HG03521 (cell line): ENCODE data around the gene NDUFA6.
A peak's percentile ranks its signal among the peaks of the same experiment; 100 is the strongest.
"Not testable (repeated sequence)": the region's sequence is repeated elsewhere in the genome, so short reads cannot be mapped to it uniquely, and the experiment has no call there.

ENCODE experiments used
- ATAC-seq: cut with Tn5 transposase; IDR thresholded peaks from one replicate; pipeline ENCODE4 v1.9.1; 2021; ENCODE audit warnings: mild to moderate bottlenecking, moderate library complexity; ENCODE audit not compliant: unreplicated experiment

Gene NDUFA6

DNA sequence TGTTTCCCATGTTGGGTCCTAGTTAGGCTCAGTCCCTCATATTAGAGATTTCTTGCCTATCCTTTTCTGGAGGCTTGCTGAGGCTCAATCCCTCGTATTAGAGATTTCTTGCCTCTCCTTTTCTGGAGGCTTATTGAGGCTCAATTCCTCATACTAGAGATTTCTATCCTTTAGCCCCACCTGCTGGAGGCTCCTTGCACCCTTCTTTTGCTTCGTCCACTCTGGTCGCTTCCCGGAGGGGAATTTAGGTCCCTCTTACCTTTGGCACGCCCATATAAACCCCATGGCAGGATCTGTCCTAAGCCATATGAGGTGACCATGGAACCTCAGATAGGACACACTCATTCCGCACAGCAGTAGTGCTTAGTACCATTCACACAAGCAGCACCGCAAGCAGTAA lies 24.1 kb upstream of the NDUFA6 start:
- ATAC-seq: no peak

DNA sequence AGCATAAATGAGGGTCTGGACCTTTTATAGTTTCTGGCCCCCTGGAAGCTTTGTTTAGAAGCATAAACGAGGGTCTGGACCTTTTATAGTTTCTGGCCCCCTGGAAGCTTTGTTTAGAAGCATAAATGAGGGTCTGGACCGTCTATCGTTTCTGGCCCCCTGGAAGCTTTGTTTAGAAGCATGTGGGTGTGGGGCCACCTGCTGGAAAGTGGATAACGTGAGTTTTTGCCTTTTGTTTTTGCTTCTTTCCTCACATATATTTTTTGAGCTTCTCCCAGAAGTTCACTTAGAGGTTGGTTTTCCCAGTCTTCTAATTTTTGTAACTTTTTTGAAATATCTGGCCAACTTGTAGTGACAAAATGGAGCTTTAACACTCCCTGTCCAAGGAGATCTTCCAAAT lies 22.2 kb upstream of the NDUFA6 start:
- not testable (repeated sequence) for ATAC-seq

DNA sequence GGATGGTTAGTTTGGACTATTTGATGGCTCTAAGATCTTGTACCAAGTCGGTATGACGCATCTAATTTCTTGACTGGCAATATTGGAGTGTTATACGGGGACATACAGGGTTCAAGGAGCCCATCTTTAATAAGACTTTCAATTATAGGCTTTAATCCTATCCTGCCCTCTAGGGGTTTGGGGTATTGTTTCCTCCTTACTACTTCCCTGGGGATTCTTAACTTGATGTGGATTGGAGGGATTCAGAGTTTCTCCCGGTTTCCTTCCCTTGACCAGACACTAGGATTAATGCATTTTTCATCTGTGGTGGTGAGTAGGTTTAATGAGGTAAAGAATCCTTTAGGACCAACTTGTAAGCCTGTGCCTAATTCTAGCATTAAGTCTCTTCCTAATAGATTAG lies 21.2 kb upstream of the NDUFA6 start:
- no peak for ATAC-seq

DNA sequence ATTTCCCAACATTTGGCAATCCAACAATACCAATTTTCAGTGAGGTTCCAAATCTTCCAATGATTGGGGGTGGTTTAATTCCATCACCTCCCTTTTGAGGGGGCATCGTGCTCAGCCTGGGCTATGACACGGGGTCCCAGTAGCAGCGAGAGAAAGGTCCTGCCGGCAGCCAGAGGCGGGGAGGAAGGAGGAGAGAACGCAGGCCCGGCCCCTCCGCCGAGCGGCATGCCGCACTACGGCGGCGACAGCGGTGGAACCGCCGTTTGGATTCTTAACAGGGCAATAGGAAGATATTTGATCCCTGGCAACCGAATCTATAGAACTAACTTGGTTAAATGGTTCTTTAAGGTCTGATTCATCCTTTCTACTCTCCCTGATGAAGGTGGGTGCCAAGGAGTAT lies 18.3 kb upstream of the NDUFA6 start:
- ATAC-seq: no peak

DNA sequence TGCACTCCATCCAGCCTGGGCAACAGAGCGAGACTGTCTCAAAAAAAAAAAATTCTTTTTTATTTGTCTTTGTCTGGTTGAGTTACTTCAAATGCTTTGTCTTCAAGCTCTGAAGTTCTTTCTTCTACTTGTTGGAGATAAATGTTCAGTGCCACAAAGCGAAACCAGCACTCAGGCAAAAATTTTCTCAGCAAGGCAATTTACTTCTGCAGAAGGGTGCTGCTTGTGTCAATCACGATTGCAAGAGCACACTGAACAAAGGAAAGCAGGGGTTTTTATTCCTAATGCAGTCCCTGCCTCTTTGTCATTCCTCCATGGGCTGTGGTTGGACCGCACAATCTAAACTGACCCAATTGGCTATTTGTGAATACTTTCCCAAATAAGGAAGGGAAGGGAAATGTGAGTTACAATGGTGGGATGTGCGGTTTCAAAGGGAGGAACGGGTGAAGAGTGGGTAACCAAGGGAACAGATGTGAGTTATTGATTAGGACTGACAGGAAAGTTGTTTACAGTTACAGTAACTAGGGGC lies 13.8 kb upstream of the NDUFA6 start:
- not testable (repeated sequence) for ATAC-seq

DNA sequence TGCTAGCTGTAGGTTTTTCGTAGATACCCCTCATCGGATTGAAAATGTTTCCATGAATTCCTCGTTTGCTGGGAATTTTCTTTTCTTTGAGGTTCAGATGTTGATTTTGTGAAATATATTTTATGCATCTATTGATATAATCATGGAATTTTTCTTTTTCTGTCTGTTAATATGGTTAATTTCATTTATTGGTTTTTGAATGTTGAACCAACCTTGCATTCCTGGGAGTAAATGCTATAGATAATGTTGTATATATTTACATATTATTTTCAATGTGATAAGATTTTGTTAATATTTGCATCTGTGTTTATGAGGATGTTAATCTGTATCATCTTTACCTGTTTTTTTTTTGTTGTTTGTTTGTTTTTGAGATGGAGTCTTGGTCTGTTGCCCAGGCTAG lies 10.6 kb upstream of the NDUFA6 start:
- ATAC-seq: no peak

DNA sequence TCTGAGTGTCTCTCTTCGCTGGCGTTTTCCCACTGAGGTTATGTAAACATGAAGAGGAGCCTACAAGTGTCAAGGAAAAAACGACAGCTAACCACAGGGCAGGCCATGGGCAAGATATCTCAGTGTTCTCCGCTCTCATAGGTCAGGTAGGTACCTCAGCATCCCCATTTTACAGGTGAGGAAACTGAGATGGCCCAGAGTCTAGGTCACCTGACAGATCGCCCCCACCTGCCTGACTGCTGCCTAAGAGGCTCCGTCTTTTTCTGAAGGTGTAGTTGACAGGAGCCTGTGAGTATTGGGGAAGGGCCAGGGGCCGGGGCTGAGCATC lies 847 bp upstream of the NDUFA6 start:
- no peak for ATAC-seq

DNA sequence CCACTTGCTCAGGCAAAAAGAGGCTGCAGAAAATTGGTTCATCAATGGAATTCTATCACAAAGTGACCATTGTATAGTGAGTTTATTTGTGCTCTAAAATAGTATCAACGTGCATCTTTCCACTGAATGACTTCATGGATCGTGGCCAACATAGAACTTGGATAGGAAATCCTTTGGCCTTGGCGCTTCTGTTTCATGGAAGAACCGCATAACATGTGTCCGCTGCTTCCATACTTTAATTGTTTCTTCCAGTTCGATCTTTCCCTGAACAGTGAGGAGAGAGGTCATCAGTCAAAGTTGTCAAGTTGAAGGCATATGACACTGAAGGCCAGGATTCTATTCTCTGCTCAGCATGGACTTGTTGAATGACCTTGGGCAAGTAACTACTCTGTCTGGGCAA lies 4.5 kb downstream of the NDUFA6 start:
- no peak for ATAC-seq

DNA sequence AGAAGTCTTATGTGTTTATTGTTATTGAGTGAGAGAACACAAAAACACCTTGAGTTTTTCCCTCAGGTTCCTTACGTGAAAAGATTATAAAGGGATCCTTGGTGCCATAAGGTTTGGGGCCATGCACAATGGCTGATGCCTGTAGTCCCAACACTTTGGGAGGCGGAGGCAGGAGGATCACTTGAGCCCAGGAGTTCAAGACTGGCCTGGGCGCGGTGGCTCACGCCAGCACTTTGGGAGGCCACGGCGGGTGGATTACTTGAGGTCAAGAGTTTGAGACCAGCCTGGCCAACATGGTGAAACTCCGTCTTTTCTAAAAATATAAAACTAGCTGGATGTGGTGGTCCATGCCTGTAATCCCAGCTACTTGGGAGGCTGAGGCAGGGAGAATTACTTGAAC lies 5.7 kb downstream of the NDUFA6 start:
- ATAC-seq: no peak

DNA sequence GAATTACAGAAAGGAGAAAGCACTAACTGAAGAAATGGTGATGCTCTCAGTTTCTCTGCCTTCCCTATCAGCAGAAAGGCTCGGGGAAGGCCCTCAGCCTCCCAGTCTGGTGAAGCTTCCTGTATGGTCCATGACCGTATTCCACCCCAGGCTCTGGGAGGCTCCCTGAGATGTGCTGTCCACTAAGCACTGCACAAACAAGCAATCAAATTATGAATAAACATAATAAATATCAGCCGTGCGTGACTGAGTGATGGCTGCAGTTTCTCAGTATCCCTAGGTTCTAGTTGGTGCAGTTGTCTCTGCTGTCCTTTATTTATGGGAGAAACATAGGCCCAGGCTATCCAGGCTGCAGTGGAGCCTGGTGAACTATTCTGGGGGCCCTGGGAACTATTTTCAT lies 7.5 kb downstream of the NDUFA6 start:
- ATAC-seq: no peak

DNA sequence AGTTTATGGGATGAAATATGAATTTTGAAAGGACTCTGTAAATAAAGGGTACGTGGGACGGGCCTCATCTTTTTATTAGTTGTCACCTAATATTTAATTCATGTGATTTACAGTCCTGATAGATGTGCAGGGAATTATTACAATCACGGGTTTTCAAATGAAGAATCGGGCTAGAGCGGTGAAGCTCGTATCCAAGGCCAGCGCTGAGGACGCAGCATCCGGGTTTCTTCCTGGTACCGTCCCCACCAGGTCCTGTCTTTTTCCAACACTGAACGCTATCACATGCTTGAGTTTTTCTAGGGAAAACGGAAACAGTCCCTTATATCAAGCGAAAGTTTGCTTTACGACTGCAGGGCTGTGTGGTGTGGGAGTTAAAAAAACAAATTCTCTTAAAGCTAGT lies 10.3 kb downstream of the NDUFA6 start:
- no peak for ATAC-seq

DNA sequence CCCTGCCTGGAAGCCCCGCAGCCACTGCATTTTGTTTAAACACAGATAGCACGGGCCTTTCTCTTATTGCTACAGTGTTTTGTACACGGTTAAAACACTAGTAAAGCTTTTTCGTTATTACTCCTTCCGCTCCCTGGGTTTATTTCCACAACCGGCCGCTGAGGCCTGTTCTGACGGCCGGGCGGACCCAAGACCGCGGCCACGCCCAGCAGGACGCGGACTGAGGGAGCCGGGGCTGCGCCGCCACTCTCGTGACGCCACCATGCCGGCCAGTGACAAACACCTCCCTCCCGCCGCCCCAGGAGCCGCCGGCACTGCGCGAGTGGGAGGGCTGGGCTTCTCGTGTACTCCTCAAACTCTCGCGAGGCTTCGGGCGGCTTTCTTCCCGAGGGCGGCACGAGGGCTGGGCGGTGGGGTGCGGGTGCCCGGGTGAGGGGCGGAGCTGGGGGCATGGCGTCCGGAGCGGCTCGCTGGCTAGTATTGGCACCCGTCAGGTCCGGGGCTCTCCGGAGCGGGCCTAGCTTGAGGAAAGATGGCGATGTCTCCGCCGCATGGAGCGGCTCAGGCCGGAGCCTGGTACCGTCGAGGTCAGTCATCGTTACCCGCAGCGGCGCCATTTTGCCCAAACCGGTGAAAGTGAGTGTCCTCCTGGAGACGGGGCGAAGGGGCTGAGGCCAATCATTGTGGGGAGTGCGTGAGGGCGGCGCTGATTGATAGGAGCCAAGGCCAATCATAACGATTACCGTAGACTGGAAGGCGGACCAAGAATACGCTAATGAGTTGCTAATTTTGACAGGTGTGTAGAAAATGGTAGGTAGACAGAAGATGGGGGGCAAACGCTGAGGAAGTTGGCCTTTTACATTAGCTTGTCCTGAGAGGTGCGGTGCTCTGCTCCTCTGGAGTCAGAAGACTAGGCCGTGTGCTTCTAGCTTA lies 11.0 kb downstream of the NDUFA6 start, which contains the start of gene SMDT1:
Gene SMDT1, plus strand, starts transcription at position 382 of the 933 bp plus-strand sequence. Its CDS starts 69 bp downstream, at position 451.
- peak; percentile 82 for ATAC-seq

DNA sequence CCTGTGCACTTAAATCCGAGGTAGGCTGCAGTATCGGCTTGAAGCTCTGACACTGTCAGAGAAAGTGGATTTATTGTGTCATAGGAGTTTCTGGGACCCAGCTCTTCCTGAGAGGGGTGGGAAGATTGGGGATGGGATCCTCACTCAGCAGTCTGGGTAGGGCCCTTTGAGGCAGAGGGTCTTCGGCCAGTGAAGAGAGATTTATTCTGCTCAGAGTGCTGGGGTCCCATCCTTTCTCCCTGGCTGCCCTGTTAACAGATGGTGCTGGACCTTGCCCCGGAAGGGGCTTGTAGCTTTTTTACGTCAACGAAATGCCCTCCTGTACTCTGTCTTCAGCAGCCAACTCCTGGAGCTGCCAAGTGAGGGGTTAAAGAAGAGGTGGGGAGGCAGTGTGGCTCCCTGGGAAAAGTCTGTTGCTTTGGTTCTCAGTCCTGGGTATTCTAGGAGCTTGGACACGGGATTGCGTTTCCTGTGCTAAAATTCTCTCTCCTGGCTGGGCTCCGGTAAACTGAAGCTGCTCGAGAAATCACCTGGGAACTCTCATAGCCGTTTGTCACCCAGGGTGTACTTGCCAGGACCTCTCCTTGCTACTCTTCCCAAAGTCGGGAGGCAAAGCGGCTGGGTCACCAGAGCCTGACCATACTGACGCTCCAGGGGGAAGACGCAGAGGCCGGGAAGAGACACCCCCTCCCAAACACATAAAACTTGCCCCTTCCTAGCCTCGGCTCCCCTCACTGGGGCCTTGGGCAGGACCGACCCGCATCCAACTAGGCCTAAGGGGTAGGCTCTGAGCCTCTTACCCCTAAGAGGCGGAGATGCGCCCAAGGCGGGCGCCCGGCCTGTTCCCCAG lies 11.9 kb downstream of the NDUFA6 start:
- peak; percentile 2 for ATAC-seq

DNA sequence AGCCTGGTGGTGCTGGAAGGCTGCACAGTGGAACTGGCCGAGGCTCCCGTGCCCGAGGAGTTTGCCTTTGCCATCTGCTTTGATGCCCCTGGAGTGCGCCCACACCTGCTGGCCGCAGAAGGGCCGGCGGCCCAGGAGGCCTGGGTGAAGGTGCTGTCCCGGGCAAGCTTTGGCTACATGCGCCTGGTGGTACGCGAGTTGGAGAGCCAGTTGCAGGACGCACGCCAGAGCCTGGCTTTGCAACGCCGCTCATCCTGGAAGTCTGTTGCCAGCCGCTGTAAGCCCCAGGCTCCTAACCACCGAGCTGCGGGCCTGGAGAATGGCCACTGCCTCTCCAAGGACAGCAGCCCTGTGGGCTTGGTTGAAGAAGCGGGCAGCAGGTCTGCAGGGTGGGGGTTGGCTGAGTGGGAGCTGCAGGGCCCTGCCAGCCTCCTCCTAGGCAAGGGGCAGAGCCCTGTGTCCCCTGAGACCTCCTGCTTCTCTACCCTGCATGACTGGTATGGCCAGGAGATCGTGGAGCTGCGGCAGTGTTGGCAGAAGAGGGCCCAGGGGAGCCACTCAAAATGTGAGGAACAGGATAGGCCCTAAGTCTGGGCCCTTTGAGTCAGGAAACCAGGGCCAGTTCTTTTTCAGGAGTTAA lies 13.0 kb downstream of the NDUFA6 start:
- ATAC-seq: no peak

DNA sequence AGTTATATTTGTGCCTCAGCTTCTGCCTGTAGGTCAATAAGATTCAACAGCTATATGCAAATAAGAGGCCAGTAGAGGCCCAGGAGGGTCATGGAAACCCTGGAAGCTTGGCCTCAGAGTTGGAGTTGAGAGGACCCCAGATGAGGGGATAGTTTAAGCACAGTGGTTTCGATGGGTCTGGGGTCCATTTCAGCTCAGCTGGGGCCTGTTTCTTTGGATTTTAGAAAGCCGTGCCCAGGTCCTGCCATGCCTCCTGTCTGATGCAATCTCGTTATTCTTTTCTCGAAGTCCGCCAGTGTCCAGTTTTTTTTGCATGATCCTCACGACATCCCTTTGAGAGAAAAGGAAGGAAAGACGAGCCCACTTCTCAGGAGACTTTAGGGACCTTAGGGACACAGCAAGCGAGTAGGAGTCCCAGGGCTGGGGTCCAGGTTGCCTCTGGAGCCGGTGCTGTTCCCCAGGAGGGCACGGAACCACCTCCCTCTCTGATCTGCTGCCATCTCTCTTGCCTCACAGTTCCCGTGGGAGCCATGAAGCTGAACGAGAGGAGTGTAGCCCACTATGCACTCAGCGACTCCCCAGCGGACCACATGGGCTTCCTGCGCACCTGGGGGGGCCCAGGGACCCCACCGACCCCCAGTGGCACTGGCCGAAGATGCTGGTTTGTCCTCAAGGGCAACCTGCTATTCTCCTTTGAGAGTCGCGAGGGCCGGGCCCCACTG lies 13.6 kb downstream of the NDUFA6 start:
- ATAC-seq: no peak

DNA sequence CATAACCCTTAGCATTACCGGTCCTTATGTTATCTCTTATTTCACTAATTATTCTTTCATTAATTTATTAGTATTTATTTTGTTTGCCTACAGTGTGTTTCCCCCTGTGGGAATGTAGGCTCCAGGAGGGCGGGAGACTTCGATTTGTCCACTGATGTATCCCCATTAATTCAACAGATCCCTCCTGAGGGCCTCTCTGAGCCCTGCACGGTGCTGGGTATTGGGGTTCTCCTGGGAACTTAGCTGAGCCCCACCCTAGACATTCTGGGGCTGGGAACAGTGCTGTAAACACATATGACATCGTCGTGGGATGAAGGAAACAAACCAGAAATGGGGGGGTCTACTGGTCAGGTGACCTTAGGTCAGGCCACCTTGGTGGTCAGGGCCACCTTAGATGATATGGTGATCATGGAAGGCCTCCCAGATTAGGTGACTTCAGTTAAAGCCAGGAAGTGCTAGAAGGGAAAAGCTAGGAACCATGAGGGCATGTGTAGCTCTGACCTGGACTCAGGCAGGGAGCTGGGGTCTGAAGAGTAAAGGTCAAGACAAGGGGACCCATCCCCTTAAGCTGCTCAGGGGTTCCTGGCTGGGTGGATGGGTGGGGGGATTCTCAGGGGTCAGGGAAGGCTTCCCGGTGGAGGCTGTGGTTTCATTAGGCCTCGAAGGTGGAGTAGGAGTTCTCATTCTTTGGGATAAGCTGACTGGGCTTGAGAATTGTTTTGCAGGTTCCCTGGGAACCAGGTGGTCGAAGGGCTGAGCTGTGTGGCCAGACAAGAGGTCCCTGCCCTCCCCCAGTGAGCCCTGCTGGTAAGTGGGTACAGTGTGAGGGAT lies 15.5 kb downstream of the NDUFA6 start:
- no peak for ATAC-seq

DNA sequence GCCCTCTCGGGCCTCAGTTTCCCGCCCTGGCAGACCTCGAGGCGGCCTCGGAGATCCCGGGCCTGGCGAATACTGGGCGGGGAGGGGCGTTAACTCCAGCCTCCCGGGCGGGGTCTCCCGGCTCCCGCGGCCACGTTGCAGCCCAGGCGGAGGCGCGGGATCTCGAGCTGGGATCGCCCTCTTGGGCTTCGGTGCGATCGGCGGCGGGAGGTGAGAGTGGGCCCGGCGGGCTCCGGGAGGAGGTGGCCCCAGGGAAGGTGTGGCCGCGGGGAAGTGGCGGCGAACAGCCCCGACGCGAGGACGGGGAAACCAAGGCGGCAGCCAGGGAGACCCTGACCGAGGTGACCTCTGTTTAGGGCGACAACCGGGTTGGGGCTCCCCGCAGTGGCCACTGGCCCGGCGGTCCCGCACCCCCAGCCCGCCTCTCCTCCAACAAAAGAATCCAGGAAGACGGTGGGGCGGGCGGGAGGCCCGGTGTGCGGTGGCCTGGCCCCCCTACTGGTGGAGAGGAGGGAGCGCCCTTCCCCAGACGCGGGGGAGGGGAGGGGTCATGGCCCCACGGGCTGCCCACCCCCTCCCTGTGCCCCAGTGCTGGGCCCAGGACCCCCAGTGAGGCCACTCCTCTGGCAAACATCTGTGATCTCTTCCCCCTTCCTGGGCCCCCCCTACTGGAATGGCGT lies 16.3 kb downstream of the NDUFA6 start, which contains the start of gene PHETA2:
Gene PHETA2, plus strand, starts transcription at position 117 of the 680 bp plus-strand sequence. CDS start 3,046 bp downstream, outside the sequence.
- no peak for ATAC-seq

DNA sequence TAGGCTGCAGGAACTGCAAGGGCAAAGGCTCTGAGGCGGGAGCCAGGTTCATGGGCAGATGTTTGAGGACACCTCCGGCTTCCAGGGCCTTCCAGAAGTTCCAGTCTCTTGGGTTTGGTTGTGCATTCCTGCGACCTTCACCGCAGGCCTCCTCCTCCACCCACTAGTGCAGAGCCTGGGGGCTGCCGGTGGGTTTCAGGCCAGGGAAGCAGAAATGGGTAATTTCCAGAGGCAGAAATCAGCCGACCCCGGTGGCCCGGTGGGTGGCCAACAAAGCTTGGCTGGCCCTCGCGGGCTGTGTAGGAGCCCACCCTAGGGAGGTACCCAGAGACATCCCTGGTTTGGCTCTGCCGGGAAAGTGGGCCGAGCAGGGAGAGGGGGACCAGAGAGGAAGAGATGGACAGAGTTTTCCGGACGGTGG lies 16.9 kb downstream of the NDUFA6 start:
- ATAC-seq: no peak
